HG03571 (cell line): ENCODE measurements around the gene SPTBN2.

ENCODE experiments used
- ATAC-seq: cut with Tn5 transposase; IDR thresholded peaks from one replicate; pipeline ENCODE4 v1.9.1; 2021; ENCODE audit not compliant: unreplicated experiment

The SPTBN2 gene

DNA sequence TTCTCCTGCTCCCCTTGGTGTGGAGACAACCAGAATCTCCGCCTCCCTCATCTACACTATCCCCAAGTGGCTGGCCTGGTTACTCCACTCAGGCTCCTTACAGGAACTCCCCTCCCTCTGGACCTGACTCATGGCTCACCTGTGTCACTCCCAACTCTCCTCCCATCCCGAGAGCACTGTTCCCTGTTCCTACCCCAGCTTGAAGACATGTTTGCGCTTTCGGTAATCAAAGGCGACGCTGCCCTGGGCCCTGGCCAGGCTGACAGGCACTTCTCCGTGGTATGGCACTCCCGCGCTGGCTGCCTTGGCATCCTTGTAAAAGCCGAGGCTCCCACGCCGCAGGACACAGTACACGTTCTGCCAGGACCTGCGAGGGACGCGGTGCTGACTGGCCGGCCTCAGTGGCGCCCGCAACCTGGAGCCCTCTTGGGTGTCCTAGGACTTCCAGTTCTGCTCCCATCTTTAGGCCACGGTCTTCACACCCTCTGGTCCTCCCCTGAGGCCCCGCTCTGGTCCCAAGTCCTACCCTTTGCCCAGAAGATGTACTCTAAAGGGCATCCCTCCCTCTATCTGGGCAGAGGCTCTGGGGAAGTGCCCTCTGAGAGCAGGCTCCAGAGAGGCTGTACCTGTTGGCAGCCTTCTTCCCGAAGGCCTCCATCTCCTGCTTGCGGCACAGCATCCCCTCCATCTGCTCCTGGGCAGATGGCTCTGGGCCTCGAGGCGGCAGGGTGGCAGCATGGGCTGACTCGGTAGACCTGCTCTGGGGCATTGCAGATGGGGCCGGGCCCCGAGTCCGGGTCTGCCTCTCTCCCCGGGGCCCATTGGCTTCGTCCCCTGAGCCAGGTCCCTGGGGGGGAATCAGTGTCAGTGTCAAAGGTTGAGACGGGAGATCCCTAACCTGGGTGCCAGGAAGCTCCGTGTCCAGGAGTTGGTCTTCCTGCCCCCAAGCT lies 41.9 kb downstream of the SPTBN2 start:
- no peak for ATAC-seq

DNA sequence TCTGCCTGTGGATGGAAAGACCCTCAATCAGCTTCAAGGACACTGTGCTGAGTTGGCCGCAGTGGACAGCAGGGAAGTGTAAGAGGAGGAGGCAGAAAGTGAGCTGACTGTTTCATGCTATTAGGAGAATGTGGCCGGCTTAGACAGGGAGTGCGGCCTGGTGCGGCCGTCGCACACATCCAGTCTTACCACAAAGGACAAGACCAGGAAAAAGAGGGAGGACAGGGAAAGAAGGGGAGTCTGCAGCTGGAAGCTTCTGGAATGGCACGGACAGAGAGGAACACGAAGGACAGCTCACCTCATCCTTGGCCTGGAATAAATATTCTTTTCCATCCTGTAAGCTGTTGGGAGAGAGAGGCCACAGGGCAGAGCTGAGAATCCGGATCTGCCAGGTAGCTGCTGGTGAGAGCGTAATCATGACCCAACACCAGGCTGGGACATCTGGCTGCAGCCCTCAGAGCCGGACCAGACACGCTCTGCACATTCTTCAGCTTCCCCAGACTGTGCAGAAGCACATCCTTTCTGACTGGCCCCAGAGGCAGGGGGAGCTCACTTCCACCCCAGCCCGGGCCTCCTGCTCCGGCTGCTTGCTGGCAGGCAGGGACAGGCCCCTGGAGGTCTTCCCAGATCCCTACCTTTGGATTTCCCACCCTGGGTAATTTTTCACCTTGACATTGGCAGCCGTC lies 42.8 kb downstream of the SPTBN2 start:
- ATAC-seq, result no peak

DNA sequence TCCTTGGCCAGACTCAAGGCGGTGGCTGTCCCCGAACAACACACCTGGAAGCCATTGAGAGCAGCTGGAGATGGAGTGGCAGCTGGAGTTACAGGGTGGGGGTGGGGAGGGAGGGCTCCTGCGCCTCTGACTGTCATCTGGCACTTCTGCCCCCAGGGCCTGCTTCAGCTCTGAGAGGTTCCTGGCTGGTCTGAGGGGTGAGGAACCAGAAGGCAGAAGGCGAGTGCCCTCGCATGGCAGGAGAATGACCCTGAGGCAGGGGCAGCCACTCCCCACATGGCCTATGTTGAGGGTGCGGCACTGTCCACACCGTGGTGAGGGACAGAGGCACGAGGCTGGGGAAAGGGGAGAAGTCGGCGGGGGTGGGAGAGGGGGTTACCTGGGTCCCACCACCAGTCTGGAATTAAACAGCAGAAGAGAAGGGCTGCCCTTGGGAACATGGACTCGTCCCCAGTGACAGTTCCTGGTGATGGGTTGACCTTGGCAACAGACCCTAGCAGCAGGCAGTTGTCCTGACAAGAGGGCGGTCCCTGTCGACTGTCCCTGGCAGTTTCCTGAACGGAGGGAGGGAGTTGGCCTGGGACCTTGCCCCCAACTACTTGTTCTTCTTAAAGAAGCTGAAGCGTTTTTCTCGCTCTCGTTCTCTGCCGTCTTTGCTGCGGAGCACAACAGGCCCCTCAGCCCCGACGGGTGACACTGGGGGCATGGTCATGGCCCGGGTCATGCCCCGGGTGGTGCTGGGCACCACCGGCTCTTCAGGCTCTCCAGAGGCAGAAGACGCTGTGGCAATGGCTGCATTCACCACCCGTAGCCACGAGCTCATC lies 43.5 kb downstream of the SPTBN2 start:
- ATAC-seq, result no peak

DNA sequence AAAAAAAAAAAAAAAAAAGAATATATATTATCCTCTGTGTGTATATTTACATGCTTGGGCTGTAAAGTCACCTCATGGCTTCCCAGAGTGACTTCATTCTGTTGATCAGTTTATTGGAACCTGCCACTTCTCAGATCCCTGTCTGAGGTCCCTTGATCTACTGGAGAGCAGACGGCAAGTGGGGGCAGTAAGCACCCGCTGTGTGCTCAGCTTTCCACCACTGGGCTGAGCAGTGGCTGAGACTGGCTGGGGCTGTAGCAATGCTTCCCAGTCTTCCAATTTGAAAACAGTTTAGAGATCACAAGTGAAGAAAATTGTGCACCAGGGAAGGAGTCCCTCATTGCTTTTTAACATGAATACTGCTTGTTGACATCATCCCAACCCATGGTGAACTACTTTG lies 44.4 kb downstream of the SPTBN2 start:
- ATAC-seq, result no peak

DNA sequence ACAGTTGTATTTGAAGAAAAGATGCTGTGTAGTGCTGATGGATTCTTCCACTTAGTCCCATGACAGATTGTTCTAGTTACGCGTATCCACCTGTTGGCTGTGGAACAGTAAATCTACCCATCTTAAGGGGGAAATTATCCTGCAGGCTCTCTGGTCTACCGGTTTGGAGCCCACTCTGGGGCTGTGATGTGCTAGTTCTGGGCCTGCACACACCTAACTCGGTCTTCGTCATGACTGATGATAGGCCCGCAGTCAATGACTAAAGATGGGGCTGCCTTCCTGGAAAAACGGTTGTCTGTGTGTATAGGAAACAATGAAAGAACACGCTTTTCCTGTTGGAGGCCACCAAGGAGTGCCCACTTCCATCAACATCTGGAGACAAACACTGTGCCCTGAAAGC lies 45.1 kb downstream of the SPTBN2 start:
- ATAC-seq, result no peak

DNA sequence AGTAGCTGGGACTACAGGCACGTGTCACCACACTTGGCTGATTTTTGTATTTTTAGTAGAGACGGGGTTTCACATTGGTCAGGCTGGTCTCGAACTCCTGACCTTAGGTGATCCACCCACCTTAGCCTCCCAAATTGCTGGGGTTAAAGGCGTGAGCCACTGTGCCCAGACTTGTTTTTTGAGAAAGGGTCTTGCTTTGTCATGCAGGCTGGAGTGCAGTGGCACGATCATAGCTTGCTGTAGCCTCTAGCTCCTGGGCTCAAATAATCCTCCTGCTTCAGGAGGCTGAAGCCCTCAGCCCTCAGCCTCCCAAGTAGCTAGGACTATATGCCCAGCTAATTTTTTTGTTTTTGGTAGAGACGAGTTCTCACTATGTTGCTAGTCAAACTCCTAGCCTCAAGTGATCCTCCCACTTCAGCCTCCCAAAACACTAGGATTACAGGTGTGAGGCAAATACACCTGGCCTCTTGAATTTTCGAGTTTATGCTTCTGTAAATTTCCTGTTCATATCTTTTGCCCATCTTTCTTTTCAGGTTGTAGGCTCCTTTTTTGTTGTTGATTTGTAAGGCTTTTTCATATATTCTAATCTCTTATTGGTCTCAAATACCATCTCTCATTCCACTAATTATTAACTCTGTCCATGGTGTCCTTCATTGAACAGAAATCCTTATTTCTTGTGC lies 47.9 kb downstream of the SPTBN2 start:
- ATAC-seq, result no peak

DNA sequence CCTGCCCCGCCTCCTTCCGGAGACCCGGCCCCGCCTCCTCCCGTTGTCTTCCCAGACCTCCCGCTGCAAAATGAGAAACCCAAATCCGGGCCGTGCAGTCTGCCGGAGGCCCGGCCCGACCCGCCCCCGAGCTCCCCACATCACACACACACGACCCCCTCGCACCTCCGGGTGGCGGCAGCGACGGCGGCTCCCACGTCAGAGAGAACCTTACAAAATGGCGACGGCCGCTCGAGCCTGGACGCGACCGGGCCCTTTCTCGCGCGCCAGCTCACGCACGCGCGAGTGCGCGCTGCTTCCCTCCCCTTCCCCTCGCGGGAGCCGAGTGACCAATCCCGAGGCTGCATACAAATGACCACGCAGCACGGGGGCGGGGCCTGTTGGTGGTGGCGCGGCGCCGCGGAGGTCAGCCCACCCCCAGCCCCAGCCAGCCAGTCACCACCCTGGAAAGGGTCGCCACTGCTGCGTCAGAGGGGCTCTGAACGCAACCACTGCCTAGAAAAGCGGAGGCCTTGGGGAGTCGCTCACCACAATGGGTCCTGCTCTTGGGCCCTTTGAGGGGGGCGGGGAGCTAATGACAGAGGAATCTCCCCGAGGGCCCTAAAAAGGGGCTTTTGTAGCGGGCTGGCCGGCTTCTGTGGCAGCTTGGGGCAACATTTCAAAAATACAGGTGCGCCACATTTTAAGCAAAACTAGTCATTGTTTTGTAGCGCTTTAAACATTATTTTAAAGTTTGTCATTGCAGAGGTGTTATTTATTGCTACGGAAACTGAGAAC lies 51.2 kb downstream of the SPTBN2 start, which contains the start of gene RBM4B:
RBM4B (minus strand) TSS at position 289 of the 777 bp plus-strand sequence. CDS start 808 bp downstream, outside the sequence.
- peak; percentile 87 for ATAC-seq

DNA sequence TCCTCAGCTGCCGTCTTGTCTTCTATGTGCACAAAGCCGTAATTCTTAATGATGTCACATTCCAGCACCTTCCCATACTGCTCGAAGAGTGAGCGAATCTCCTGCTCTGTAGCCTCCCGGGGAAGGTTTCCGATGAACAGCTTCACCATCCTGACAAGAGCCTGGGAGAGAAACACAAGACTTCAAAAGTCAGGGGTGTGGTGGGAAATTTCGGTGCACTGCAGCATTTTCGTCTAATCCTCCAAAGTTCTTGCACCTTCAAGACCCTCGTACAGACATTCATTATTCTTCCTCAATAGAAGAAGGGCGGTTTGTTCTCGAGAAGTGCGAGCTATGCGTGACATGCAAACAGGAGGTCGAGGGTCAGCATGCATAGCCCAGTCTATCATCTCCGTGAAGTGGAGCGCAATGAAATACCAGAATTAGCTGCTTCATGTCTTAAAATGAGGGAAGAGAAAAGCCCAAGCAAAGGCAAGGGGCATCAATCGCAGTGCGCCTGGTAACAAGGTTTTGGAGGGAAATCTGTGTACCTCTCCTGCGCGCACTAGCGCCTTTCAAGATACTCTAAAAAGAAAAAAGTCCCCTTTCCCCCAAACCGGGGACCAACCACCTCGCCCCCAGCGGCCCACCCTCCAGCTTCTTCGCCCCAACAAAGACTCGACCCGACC lies 52.0 kb downstream of the SPTBN2 start:
- no peak for ATAC-seq

- ATAC-seq, result no peak
Measured at GRCh38 chr11:66676282-66676919, 52.6 kb downstream of the SPTBN2 start.

DNA sequence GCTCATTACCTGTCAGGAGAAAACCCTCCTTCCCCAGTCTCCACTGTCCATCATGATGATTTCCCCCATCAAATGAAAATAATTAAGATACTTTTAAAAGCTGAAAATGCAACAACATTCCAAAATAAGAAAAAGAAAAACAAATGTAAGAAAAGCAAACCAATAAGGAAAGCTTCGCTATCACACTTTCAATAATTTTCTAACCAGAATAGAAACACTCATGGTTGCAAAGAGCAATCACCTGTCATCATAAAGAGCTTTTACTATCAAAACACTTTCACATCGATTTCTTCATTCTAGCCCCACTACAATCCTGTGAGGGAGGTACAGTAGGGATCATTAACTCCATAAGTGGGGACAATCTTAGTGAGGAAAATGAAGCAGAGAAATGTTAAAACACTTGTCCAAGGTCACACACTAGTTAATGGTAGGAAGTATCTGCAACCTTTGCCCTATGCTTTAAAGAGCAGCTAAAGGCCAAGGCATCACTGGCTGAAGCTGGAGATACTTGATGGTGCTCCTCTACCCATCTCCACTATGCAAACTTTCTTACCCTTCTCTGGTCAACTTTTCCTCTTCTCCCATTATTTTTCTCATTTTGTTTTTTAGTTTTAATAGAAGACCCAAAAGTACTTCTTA lies 53.9 kb downstream of the SPTBN2 start:
- ATAC-seq, result no peak

GRCh38 chr11:66670816-66671215 lies 58.2 kb downstream of the SPTBN2 start:
- no peak for ATAC-seq

DNA sequence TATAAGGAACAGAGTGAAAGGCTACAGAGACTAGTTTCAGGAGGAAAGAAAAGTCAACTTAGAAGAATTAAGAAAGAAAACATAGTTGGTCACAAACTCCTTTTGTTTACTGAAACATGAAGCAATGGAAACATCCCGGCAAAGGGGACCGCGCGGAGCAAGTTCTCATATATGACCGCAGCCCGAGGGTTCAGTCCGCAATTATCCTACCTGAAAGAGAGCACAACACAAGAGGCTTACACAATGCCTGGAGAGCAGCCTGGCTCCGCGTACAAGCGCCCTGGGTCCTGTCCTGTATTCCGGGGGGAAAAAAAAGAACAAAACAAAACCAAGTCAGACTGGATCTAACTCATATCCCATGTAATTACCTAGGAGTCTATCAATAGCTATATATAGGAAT lies 63.6 kb downstream of the SPTBN2 start:
- ATAC-seq, result no peak

- ATAC-seq, result no peak
Measured at GRCh38 chr11:66663741-66664296, 65.2 kb downstream of the SPTBN2 start.

GRCh38 chr11:66659763-66660162 lies 69.3 kb downstream of the SPTBN2 start:
- no peak for ATAC-seq

GRCh38 chr11:66653123-66653522 lies 75.9 kb downstream of the SPTBN2 start:
- no peak for ATAC-seq

DNA sequence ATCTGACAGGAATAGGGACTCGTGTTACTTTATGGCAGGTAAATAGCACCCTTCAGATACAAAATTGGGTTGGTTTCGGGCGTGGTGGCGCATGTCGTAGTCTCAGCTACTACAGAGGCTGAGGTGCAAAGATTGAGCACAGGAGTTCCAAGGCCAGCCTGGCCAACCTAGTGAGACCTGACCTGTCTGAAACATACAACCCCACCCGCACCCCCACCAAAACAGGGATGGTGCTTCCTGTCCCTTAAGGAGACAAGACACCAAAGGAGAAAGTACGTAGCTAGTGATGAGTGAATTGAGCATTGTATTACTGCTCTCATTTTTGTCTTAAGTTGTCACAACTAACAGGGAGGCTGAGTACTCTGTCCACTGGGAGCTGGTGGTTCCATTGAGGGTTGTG lies 76.4 kb downstream of the SPTBN2 start:
- ATAC-seq, result no peak

DNA sequence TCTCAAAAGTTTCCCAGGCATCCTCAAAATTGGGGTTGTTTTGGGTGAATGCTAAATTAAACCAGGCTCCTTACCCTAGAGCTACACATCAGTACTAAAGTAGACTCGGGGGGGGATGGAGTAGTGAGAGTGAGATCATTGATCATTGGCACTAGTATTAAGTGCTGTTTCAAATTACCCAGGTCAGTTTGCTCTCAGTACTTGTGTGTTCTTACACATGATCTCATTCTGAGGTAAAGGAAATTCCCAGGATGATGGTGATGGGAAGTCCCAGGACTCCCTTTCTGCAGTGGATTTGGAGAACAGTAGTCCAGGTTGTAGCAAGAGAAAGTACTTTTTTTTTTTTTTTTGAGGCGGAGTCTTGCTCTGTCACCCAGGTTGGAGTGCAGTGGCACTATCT lies 78.0 kb downstream of the SPTBN2 start:
- ATAC-seq, result no peak

DNA sequence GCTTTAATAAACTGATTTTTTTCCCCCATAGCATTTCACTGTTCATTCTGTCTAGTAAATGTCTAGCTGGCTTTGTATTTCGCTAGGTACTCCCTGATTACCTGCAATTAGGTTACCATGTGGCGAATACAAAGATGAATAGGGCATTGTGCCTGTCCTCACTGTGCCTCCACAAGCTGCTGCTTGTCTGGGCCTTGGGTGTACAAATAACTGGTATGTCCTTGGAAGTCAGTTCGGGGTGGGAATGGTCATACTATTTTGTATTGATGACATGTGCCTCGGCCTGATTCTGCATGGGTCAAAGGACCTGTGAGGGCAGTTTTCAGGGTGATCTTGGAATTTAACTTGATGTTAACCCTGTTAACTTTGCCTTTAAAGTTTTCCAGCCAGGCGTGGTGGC lies 79.1 kb downstream of the SPTBN2 start:
- no peak for ATAC-seq
